Suppressor macrophage treated with lipopolysaccharide for 4 hours (primary cell): ENCODE data around the gene PTPRJ.

Experiments used
- DNase-seq: peaks from one replicate; pipeline ENCODE4 v3.0.0-alpha.2; 2020

PTPRJ gene

DNA sequence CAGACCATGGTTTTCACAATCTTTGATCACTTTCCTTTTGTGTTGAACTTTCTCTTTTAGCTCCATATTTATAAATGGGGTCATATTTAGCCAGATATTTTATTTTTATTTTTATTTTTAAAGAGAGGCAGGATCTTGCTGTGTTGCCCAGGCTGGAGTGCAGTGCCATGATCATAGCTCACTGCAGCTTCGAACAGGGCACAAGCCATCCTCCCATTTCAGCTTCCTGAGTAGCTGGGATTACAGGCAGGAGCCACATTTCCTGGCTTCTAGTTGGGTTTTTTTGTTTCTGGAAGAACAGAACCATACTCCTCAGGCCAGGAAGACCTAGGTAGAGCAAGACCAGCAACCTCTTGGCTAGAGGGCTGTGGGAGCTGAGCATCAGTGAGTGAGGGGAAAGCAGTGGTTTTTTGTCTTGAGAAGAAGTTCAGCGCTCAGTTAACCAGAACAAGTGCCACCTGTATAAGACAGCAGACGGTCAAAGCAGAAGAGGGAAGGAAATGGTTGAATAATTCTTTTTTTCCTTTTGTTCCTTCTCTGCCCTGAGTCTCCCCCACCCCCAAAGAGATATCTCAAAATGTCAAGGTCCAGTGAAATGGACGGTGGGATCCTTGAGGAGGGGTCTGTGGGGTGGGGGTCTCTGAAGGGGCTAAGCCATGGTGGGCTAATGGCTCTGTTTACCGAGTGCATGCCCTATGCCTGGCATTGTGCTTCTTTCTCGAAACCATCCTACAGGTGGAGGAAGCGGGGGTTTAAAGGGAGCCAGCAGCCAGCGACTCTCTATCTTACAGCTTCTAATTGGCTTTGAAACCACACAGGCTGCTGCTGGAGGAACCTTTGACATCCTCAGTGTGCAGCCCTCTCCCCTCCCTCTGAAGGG is 63.0 kb downstream of the PTPRJ start:
- no peak for DNase-seq

DNA sequence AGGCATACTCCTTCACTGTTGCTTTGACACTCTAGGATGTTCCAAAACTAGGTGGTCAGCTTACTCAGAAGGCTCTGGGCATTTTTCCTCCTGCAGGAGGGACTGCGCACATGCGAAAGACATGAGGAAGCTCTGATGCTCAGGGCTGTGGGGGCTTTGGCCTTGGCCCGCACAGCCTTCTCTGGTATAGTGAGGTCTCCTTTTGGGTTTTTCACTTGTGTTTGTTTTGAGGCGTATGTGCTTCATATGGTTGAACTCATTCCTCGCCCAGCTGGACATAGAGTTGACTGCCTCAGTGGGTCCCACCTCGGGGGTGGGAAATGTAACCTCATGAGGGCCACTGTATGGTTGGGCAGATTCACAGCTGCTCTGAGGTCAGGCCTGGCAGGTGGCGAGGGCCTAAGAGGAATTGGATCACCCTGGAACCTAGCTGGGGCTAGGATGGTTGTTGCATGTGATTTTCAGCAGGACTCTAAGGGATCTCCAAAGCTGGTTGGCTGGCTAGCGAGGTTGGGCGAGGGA is 63.7 kb downstream of the PTPRJ start:
- no peak for DNase-seq

DNA sequence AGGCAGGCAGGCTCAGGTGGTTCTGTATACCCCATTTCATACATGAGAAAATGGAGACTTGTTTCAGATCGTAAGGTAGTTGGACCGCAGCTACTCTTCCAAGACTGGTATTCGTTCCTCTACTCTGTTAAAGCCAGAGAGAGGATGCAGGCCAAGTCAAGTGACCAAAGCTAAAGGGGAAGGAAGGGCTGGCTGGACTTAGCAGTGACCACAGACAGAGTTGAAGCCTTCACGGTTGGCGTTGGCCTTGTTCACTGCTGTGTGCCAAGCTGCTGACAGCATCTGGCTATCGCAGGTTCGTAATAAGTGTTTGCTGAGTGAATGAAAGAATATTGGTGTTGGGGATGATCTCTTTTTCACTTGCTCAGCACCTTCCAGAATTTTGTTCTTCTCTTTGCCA is 64.2 kb downstream of the PTPRJ start:
- DNase-seq = peak; percentile 74

DNA sequence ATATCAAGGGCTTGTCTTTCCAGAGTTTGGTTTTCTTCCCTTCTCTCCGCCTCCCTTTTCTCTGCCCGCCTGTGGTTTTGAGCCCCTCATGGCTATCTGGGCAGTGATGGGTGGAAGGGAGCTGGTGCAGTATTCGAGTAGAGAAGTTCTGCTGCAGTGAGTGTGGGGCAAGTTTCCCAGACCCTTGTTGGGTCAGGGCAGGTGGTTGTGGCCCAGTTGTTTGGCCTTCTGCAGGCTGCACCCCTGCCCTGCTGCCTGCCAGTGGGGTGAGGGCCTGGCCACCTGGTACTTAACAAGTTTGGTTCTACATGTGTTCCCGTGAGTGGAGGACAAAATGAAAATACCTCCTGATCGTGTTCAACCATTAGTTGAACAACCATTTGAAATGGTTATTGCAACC is 65.2 kb downstream of the PTPRJ start:
- no peak for DNase-seq

DNA sequence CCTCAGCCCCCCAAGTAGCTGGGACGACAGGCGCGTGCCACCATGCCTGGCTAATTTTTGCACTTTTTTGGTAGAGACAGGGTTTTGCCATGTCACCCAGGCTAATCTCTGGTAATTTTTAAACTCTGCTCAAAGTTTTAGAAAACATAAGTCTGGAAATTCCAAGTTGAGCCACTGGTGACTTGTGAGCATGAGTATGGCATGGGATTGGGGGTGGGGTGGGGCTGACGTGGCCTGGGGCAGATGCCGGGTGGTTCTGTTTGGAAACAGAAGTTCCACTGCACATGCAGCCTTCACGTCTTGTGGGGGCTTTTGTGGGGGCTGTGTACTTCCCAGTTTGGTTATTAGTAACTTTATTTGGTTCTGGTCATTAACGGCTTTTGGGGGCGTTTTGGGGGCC is 67.3 kb downstream of the PTPRJ start:
- DNase-seq = peak; percentile 93

DNA sequence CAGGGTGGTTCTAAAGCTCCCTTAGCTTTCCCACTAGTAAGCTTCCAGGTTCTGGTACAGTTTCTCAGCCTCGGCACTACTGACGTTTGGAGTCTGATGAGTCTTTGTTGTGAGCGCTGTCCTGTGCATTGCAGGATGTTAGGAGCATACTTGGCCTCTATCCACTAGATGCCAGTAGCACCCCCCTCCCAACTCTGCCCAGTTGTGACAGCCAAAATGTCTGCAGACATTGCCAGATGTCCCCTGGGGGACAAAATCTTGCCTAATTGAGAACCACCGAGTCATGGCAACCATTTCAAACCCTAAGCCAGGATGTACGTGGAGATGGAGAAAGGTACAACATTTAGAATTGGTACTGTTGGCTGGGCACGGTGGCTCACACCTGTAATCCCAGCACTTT is 68.7 kb downstream of the PTPRJ start:
- no peak for DNase-seq

DNA sequence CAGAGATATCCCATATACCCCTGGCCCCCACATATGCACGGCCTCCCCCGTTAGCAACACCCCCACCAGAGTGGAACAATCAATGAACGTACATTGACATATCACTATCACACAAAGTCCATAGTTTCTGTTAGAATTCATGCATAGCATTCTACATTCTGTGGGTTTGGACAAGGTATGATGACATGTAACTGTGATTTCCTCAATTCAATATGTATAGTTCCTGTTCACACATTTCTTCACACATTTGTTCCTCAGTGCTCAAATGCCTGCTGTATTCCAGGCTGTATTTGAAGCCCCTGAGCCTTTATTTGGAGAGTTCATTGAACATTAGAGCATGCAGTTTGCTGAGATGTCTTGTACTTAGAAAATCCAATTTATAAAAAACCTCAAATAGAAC is 69.9 kb downstream of the PTPRJ start:
- DNase-seq = peak; percentile 54

DNA sequence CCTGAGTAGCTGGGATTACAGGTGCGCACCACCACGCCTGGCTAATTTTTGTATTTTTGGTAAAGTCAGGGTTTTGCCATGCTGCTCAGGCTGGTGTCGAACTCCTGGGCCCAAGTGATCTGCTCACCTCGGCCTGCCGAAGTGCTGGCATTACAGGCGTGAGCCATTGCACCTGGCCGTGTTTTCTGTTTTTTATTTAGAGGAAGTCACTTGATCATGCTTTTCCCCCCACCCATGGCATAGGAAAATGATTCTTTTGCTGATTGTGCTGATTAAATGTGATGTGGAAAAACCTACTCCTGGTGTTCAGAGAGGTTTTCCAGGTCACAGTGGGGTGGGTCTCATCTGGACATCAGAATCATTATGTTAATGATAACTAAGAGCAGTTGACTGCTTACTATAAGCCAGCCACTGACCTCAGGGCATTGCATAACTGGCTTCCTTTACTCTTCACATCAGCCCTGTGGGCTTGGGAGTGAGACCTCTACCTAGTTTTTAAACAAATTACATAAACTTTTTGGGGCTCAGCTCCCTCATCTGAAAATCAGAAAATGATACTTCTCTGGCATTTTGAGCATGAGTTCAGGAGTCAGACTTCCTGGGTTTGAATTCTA is 71.0 kb downstream of the PTPRJ start:
- no peak for DNase-seq

DNA sequence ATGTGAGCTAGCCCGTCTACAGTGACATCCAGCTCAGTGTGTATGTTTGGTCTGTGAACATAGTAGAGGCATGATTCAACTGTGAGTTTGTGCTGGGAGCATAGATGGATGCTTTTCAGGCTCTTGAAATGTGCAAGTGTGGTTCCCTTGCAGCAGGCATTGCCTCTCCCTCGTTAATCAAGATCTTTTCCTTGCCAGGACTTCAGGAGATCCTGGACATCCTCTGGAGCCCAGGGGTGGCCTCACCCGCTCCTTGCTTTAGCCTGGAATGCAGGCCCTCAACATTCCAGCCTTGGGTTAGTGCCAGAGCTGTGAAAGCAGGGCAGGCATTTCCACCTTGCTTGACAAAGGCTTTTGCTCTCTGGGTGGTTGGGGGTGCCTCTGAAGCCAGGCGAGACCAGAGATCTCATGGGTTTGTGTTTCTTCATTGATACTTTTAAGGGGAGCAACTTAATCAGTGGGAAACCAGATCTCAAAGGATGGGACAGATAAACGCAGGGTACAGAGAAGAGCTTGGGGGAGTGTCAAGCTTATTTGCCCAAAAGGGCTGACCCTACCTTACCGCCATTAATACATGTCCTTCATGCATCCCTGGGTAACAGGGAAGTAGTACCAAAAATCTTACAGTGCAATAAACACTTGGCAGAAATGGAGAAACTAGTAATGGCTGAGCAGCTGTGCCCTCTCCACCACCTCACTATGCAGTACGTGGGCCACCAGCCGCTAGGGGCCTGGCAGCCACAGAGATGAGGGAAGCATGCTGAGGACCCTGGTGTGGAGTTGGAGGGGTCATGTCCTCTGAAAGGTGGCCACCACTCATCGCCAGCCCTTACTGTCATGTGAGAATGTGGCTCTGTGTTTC is 72.1 kb downstream of the PTPRJ start:
- DNase-seq = no peak

DNA sequence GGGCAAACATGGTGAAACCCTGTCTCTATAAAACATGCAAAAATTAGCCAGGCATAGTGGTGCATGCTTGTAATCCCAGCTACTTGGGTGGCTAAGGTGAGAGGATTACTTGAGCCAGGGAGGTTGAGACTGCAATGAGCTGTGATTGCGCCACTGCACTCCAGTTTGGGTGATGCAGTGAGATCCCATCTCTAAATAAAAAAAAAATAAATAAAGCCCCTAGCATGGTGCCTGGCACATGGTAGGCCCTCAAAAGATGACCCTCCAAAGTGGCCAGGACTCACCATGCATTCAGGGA is 74.6 kb downstream of the PTPRJ start:
- no peak for DNase-seq

DNA sequence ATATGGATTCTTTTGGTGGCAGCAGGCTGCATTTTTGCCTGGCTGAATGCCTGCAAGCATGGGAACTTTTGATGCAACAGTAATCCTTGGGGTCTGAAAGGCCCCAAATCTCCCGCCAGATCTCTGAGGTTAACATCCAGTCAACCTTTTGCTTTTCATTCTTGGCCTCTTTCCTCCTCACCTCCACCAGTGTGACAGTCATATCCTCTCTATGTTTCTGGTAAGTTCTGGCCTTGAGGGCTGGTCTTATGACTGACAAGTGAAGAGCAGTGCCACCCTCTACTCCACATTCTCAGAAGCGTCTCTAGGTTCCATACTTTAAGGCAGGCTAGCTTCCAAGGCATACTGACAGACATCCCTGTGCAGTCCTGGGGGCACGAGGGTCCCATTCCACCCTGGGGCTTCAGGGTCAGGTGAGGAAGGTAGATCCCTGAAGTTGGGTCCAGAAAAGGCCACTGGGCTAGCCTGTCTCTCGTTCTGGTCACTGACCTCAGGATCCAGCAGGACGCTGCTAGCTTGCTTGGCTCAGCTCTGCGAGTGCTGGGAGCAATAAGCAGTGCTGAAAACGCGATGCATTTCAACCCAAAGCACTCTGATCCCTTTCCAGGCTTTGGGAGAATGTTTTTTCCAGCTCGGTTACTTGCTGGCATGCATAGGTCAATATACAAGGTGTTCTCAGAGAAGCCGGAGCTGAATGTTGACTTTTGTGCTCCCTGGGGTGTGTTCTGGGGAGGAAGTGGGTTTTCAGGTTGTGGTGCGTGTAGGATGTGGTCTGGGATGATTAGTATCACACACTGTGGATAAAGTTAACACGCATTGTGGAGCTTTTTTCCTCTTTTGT is 75.2 kb downstream of the PTPRJ start:
- DNase-seq = no peak

DNA sequence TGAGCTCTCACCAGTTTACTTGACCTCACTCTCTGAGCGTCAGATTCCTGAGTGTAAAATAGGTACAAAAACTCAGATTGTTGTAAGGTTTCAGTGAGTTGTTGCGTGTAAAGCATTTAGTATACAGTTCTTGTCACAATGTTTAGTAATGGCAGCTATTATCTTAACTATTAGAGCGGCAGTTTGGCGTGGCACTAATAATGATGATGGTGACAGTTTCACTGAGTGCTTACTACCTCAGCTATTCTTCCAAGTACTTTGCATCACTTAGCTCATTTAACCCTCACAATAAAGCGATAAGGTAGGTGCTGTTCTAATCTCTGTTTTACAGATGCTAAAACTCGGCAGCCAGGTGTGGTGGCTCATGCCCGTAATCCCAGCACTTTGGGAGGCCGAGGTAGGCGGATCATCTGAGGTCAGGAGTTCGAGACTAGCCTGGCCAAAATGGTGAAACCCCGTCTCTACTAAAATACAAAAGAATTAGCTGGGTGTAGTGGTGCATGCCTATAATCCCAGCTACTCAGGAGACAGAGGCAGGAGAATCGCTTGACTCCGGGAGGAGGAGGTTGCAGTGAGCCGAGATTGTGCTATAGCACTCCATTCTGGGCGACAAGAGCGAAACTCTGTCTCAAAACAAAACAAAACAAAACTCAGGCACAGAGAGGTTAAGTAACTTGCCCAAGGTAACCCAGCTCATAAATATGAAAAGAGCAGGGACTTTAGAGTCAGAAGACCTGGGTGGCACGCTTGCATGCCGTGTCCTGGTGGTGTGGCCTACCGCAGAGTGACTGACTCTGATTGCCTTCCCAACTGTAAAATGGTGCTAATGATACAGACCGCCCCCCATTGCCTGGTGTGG is 76.2 kb downstream of the PTPRJ start:
- no peak for DNase-seq

DNA sequence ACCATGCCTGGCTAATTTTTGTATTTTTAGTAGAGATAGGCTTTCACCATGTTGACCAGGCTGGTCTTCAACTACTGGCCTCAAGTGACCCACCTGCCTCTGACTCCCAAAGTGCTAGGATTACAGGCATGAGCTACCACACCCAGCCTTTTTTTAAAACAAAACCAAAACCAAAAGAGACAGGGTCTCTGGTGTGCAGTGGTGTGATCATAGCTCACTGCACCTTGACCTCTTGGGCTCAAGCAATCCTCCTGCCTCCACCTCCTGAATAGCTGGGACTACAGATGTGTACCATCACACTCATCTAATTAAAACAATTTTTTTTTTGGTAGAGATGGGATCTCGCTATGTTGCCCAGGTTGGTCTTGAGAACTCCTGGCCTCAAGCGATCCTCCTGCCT is 77.7 kb downstream of the PTPRJ start:
- DNase-seq = no peak

DNA sequence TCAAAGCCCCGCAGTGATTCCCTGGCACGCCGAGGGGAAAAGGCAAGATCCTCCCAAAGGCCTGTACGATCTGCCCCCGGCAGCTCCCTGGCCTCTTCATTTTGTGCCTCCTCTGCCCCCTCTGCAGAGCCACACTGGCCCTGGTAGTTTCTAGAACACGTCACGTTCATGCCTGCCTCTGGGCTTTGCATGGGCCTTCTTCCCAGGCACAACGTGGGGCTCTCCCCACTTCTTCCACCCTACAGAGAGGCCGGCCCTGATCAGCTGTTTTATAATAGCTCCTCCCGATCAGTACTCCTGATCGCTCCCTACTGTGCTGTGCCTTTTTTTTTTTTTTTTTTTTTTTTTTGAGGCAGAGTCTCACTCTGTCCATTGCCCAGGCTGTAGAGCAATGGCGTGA is 78.4 kb downstream of the PTPRJ start:
- no peak for DNase-seq

DNA sequence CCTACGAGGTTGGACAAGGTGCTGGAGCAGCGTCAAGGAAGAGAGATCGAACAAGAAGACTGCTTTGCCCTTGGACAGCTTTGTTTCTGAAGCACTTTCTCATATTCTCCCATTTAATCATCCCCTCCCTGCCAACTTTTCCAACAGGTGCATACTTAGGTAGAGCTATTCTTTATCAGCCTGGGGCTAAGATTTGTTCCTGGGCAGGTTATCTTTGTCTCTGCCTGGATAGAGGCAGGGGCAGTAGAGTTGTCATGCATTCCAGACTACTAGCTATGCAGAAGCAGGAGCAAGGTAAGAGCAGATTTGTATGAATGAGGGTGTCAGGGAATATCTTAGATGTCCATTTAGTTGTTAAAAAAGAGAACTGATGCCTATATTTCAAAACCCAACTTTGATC is 82.3 kb downstream of the PTPRJ start:
- DNase-seq = no peak

DNA sequence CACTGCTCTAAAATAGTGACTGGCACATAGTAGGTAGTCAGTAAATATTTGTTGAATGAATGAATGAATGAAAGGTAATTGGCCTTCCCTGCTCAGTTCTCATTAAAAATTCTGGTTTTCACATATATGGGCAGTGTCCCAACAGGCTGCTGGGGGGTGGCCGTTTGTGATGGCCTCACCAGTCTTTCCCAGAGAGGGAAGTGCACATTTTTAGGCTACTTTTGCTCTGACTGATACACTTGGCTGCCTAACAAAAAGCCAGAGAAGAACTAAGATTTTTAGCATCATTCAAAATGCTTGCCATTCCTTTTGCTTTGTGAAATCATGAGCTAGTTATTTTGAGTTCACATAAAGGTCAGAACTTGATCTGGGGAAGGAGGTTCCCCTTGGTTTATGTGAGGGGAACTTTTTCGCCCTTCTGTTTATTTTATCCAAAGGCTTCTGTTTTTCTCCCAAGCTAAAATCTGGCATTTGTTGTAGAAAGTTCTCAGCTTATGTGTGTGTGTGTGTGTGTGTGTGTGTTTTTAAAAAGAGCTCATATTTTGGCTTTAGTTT is 83.1 kb downstream of the PTPRJ start:
- peak; percentile 86 for DNase-seq

DNA sequence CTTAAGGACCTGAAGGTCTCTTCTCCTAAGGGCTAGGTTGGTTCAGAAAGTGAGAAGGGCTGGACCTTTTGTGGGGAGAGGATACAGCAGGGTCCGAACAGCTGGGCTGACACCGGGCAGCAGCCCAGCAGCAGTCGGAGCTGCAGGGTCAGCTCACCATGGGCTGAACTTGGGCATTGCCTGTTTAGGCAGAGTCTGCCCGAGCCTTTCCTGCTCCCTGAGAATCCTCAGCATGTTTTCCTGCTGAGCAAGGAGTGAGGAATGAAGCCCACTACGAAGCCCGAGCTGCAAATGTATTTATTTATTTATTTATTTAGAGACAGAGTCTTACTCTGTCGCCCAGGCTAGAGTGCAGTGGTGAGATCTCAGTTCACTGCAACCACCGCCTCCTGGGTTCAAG is 83.9 kb downstream of the PTPRJ start:
- DNase-seq = no peak

DNA sequence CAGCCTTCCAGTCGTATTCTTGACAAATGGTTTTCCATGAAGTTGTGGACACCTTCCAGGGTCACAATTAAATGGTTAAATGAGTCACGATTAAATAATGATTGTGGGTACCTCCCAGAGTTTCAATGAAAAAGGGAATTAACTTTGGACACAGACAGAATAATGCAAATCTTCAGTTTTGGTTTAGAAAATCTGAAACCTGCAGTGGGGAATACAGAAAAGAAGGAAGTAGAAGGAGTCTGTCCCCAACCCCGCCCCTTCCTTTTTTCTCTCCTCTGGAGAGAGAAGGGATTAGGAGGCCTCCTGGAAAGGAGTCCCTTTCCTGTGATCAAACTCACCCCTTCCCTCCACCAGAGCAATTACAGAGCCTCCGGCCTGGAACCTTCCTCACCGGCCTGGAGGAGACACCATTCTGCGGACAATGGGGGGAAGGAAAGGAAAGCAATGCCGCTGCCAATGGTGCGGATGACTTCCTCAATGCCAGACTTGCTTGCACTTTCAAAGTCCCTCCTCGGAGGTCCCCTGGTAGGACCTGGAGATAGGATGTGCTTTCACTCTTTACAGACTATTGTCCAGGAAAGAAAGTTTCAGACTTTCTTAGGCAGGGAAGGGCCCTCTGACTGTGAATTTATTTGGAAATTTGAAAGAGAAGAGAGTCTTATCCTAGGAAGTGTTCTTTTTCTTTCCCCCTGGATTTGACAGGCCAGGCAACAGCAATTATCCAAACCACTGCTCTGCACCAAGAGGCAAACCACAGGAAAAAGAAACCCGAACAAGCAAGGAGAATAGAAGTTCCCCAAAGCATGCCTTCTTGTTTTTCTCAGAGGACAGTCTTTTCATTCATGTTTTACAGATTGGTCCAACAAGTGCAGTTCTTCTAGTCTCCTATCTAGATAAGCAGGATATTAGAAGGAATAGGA is 86.8 kb downstream of the PTPRJ start:
- peak; percentile 85 for DNase-seq

DNA sequence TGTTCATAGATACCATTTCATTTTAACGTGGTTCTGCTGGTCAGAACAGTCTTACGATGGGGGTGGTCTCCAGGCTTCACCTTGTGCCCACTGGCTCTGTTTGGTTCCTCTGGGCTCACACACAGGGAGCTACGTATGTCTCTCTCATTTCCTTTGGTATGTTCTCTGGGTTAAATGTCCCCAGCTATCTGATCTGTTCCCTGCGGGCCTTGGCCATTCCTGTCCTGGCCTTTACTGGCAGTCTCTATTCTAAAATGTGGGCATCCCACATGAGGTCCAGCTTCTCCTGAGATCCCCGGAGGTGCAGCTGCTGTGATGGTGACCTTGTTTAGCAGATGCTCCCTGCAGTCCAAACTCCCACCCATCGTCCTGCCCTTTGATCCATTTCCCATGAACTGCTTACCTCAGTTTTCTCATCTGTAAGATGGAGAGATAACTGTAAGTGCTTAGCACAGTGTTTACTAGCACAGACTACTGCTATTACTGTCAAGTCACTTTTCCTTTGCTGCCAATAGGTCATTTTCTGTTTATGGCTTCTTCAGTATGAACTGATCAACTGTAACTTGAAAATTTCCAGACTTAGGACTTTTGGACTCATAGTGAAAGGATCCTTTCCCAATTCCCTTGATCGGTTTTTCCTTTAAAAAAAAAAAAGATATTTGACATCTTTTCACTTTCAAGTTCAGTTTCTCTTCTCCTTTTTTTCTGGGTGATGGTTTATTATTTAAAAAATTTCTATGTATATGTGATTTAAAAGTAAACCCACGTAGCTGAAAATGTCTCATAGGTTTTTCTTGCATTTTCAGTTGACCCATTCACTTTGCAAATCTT is 92.9 kb downstream of the PTPRJ start:
- peak; percentile 82 for DNase-seq
